Measurements from ENCODE around the gene RAB21. TPM values are rescaled to one million over a fixed set of nuclear protein-coding genes. Genes with fewer than 3 reads are reported as not detected.

Gene RAB21
- total RNA-seq (10 to 100 TPM; 71.9 to 77.7 TPM), polyA plus RNA-seq (ENCODE audit: insufficient read length in 6 of 6) (10 to 100 TPM; 45.8 to 61.6 (median 55.7) TPM)
- long read RNA-seq, donor 1, full-length matches to known transcripts: 21 of 21 reads
- long read RNA-seq, donor 1, partial matches to known transcripts: 0 of 21 reads
- long read RNA-seq, donor 1, other reads (novel, unspliced or antisense): 0 of 21 reads
- long read RNA-seq, donor 2, full-length matches to known transcripts: 12 of 21 reads
- long read RNA-seq, donor 2, partial matches to known transcripts: 9 of 21 reads
- long read RNA-seq, donor 2, other reads (novel, unspliced or antisense): 0 of 21 reads
- long read RNA-seq, donor 3, full-length matches to known transcripts: 13 of 13 reads
- long read RNA-seq, donor 3, partial matches to known transcripts: 0 of 13 reads
- long read RNA-seq, donor 3, other reads (novel, unspliced or antisense): 0 of 13 reads
- long read RNA-seq, donor 4, partial matches to known transcripts: 0 of 3 reads
- long read RNA-seq, donor 4, other reads (novel, unspliced or antisense): 3 of 3 reads
- long read RNA-seq, donor 5, full-length matches to known transcripts: 14 of 14 reads
- long read RNA-seq, donor 5, partial matches to known transcripts: 0 of 14 reads
- long read RNA-seq, donor 5, other reads (novel, unspliced or antisense): 0 of 14 reads
- long read RNA-seq, donor 6, full-length matches to known transcripts: 6 of 6 reads
- long read RNA-seq, donor 6, partial matches to known transcripts: 0 of 6 reads
- long read RNA-seq, donor 6, other reads (novel, unspliced or antisense): 0 of 6 reads
- long read RNA-seq, donor 7, full-length matches to known transcripts: 6 of 6 reads
- long read RNA-seq, donor 7, partial matches to known transcripts: 0 of 6 reads
- long read RNA-seq, donor 7, other reads (novel, unspliced or antisense): 0 of 6 reads
- long read RNA-seq, donor 8, full-length matches to known transcripts: 27 of 27 reads
- long read RNA-seq, donor 8, partial matches to known transcripts: 0 of 27 reads
- long read RNA-seq, donor 8, other reads (novel, unspliced or antisense): 0 of 27 reads
- long read RNA-seq, donor 9: 0 reads
- long read RNA-seq, donor 10: 0 reads
- long read RNA-seq, donor 11, full-length matches to known transcripts: 10 of 10 reads
- long read RNA-seq, donor 11, partial matches to known transcripts: 0 of 10 reads
- long read RNA-seq, donor 11, other reads (novel, unspliced or antisense): 0 of 10 reads
- long read RNA-seq, donor 12, full-length matches to known transcripts: 14 of 14 reads
- long read RNA-seq, donor 12, partial matches to known transcripts: 0 of 14 reads
- long read RNA-seq, donor 12, other reads (novel, unspliced or antisense): 0 of 14 reads

GRCh38 chr12:71754461-71755145, at the start of gene RAB21:
TSS of gene RAB21 (plus strand) at chr12:71754863. CDS start at chr12:71755130, 267 bp downstream.
- peaks cover 0 to 26% of the 10 kb centered on the region in 2 donors for H3K36me3 ChIP-seq
- ATAC-seq (peak; percentile 97), DNase-seq (peak; percentile 95 to 100 (median 98))
- H3K27me3 ChIP-seq: peaks cover 0 to 8% of the 10 kb centered on the region in 2 donors
- H3K4me1 ChIP-seq: peaks cover 5 to 39% of the 10 kb centered on the region in 2 donors
- peak within 1 kb of the TSS; percentile 67 to 91 for H3K4me3 ChIP-seq
- TF ChIP-seq CTCF (IDR thresholded peaks at IDR 0.05): peak in 1 of 2 donors; percentile 48
- peak within 1 kb of the TSS; percentile 94 to 96 for H3K27ac ChIP-seq
- intact Hi-C loops (cut with DNase I): no loop called here
- H3K9me3 ChIP-seq: peaks cover 0 to 16% of the 10 kb centered on the region in 2 donors

GRCh38 chr12:71704920-71705319, 49.7 kb upstream of the RAB21 start:
- no peaks in the 10 kb centered on the region for H3K9me3 ChIP-seq
- no peak overlapping the region for H3K4me3 ChIP-seq
- peaks cover 0 to 14% of the 10 kb centered on the region in 2 donors for H3K36me3 ChIP-seq
- ATAC-seq: no peak
- H3K27ac ChIP-seq: no peak overlapping the region
- no peaks in the 10 kb centered on the region for H3K27me3 ChIP-seq
- TF ChIP-seq CTCF (IDR thresholded peaks at IDR 0.05): no peak
- no peaks in the 10 kb centered on the region for H3K4me1 ChIP-seq
- no peak for DNase-seq
- intact Hi-C loops (cut with DNase I): no loop called here

- Histone ChIP-seq H3K27ac (no peak overlapping the region), H3K9me3 (peaks cover 0 to 16% of the 10 kb centered on the region in 2 donors), H3K36me3 (no peaks in the 10 kb centered on the region), H3K4me3 (no peak overlapping the region), H3K27me3 (no peaks in the 10 kb centered on the region), H3K4me1 (no peaks in the 10 kb centered on the region)
- TF ChIP-seq CTCF (IDR thresholded peaks at IDR 0.05): no peak
- DNase-seq (no peak), ATAC-seq (no peak)
- intact Hi-C loops (cut with DNase I): no loop called here
These were observed 46.0 kb upstream of the RAB21 start for GRCh38 chr12:71708658-71709057.

- H3K27me3 ChIP-seq: no peaks in the 10 kb centered on the region
- no peak for TF ChIP-seq CTCF (IDR thresholded peaks at IDR 0.05)
These were observed 44.2 kb upstream of the RAB21 start for GRCh38 chr12:71710276-71711125.

More at GRCh38 chr12:71710276-71711125, 44.2 kb upstream of the RAB21 start:
- ATAC-seq (peak; percentile 87), DNase-seq (no peak)
- H3K9me3 ChIP-seq: peaks cover 0 to 26% of the 10 kb centered on the region in 2 donors
- intact Hi-C loops (cut with DNase I): no loop called here
- no peaks in the 10 kb centered on the region for H3K36me3 ChIP-seq
- H3K4me3 ChIP-seq: no peak overlapping the region
- no peaks in the 10 kb centered on the region for H3K4me1 ChIP-seq
- no peak overlapping the region for H3K27ac ChIP-seq

Measured in left lung (tissue), 14 donors.